Prostate gland (tissue), 2 donors: ENCODE measurements around the gene SSR1.

Experiments used
- CTCF ChIP-seq, 4 experiments: fragments of 200-600 bp in 2 of 4; fragments of 450-650 bp in 2 of 4; sonication (generic) in 2 of 4; IDR thresholded peaks; 1 replicate in 3 of 4; 2 replicates in 1 of 4; pipeline ENCODE4 v1.5.1; 2016 to 2019; ENCODE audit warnings: antibody characterized with exemption in 4 of 4, mild to moderate bottlenecking in 2 of 4, moderate library complexity in 2 of 4
- POLR2AphosphoS5 ChIP-seq: sonication (generic); formaldehyde crosslinking; IDR thresholded peaks from one replicate; pipeline ENCODE4 v1.6.1; 2017; ENCODE audit warnings: antibody characterized with exemption

- TF ChIP-seq POLR2AphosphoS5 = peak; percentile 42
- no peak for TF ChIP-seq CTCF (IDR thresholded peaks at IDR 0.05)
Measured at GRCh38 chr6:7241160-7241559, 71.8 kb downstream of the SSR1 start.
